ENCODE data around the gene NUDT16L1.

NUDT16L1 gene

GRCh38 chr16:4682084-4682591 lies 11.2 kb upstream of the NUDT16L1 start:
- in situ Hi-C loops (cut with MboI; ENCODE audit: low sequenced_read_pairs), result no loop called here

GRCh38 chr16:4682616-4683254 lies 10.6 kb upstream of the NUDT16L1 start:
- in situ Hi-C loops (cut with MboI; ENCODE audit: low sequenced_read_pairs), result no loop called here

- in situ Hi-C loops (cut with MboI; ENCODE audit: low sequenced_read_pairs), result no loop called here
These were observed 9.9 kb upstream of the NUDT16L1 start for GRCh38 chr16:4683255-4684057.

- in situ Hi-C loops (cut with MboI; ENCODE audit: low sequenced_read_pairs), result no loop called here
These were observed 9.2 kb upstream of the NUDT16L1 start for GRCh38 chr16:4684058-4684715.

DNA sequence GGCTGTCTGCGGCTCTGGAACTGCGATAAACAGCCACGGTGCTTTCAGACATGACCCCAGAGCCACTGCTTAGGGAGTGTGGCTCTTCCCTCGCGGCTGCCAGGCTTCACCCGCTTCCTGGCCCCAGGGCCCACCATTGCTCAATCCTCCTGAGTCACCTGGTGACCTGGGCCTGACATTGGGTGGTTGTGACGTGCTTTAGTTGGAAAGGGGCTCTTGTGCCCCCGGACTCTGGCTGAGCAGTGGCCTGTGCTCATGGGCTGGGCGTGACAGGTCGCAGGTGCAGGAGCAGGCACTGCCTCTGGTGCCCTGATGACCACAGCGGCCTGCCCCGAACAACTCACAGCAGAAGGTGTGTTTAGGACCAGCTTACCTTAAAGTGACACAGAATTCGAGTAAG lies 8.6 kb upstream of the NUDT16L1 start:
- in situ Hi-C loops (cut with MboI; ENCODE audit: low sequenced_read_pairs), result no loop called here

DNA sequence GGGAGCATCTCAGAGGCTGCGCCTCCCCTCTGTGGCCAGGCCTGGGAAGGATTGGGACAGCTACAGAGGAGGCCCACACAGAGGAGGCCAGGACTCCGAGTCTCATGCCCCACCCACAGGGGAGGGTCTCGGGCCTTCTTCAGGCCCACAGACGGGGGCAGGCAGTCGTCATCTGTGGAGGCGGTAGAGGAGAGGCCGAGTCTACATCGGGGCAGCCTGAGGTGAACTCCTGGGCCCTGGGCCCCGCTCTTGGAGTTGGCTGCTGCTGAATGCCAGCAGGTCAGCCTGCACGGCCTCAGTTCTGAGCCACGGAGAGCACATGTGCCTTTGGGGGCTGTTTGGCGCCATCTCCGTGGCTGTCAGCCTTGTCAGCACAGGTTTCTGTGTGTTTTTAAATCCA lies 8.1 kb upstream of the NUDT16L1 start:
- in situ Hi-C loops (cut with MboI; ENCODE audit: low sequenced_read_pairs), result no loop called here

DNA sequence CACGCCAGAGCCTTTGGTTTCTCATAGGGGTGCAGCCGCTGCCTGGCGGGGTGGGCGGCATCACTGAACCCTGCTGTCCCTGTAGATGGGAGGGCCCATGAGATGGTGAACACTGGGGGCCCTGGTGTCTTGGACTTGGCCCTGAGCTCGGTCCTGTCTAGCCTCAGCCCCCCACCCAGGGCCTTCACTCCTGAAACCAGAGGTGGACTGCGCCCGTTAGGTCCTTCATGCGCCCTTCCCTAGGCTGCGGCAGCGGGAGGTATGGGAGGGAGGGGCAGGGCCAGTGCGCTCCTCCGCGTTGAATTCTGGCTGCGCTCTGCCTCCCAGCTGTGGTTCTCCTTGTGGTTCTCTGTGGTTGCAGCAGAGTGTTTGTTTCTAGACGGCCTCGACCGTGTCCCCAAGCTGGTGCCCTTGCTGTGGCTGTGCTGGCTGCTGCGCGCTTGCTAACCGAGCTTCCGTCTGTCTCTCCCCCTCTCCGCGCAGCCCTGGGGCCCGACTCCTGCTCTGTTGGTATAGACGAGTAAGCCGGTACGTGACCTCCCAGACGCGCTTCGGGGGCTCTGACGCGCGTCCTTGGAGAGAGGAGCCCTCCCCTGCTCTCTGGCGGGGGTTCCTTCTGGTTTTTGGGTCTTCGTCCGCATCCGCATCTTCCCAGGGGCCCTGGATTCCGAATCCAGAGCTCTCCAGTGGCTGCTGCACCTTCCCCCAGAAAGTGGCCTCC lies 7.4 kb upstream of the NUDT16L1 start:
- in situ Hi-C loops (cut with MboI; ENCODE audit: low sequenced_read_pairs), result no loop called here

DNA sequence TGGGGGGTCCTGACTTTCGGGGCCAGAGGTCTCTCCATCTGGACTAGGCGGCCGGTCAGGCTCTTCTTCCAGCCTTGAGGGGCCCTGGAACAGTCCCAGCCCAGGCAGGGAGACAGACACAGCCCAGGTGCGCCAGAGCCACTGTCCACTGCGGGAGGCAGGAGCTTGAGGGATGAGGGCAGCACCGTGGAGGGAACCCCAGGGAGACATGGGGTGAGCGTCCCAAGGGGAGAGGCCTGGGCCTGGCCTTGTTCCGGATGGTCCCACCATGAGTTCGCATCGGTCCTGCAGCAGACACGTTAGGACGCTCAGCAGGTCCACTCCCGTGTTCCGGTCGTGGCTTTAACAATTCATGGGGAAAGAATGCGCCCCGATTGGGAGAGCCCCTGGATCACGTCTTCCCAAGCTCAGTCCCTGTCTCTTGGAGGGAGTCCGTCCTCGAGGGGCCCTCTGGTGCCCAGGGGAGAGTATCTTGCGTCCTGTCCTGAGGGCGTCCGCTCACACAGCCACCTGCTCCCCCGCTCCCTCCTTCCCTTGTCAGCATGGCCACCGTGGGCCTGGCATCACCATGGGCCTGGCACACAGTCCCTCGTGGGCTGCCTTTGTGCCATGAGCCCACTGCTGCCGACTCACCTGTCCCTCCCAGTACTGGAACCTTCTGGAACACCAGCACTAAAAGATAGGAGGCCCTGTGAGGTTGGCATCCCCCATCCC lies 6.7 kb upstream of the NUDT16L1 start:
- in situ Hi-C loops (cut with MboI; ENCODE audit: low sequenced_read_pairs), result no loop called here

- in situ Hi-C loops (cut with MboI; ENCODE audit: low sequenced_read_pairs), result no loop called here
These were observed 5.9 kb upstream of the NUDT16L1 start for GRCh38 chr16:4687416-4687815.

DNA sequence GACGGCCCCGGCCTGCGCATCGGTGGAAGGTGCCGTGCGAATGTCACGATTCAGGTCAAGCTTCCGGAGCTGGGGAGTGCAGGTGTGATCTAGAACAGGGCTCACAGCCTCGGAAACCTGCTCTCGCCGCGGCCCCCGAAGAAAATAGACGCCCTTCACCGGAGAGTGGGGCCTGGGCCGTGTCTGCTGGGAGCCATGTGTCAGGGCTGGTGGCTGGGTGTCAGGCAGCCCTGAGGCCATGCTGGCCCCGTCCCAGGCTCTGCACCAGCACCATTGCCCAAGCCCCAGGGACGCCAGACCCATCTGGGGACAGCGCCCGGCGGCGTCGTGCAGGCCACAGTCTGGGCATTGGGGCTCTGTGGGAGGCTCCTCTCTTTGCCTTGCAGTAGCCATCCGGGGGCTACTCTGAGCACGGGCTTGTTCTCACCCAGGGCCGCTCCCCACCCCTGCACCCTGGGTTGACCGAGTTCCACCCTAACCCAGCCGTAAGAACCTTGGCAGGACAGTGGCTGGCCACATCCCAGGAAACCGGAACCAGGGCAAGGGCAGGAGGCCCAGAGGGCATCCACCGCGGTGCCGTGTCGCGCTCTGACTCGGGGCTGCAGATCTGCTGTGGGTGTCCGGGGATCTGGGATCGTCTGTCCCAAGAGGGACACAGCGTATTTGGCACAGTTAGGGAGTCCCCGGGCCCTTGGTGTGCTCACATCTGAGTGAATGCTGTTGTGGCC lies 5.3 kb upstream of the NUDT16L1 start:
- in situ Hi-C loops (cut with MboI; ENCODE audit: low sequenced_read_pairs), result no loop called here

- in situ Hi-C loops (cut with MboI; ENCODE audit: low sequenced_read_pairs), result no loop called here
These were observed 4.7 kb upstream of the NUDT16L1 start for GRCh38 chr16:4688674-4689045.

DNA sequence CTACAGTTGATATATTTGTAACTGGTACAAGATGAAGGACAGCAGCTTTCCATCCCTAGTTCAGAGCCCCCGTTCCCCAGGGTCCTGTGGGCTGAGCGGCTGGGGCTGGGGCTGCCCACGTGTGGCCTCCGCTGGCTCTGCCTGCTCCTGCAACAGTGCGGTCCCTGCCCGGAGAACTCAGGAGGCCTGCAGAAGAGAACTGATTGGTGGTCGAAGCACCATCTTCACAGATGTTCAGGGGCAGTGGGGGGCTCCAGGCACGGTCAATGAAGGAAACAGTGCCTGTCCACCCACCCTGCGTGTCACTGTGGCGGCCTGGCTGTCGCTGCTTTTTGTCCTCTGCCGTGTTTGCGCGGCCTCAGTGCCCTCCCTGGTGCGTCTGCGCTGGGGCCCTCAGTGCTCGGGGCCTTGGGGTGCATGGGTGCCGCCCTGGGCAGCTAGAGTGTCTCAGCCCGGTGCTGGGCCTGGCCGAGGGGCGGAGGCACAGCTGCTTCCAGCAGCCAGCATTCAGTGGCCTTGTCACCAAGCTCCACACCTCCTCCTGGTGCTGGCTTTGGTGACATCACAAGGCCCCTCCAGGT lies 4.2 kb upstream of the NUDT16L1 start:
- in situ Hi-C loops (cut with MboI; ENCODE audit: low sequenced_read_pairs), result no loop called here

DNA sequence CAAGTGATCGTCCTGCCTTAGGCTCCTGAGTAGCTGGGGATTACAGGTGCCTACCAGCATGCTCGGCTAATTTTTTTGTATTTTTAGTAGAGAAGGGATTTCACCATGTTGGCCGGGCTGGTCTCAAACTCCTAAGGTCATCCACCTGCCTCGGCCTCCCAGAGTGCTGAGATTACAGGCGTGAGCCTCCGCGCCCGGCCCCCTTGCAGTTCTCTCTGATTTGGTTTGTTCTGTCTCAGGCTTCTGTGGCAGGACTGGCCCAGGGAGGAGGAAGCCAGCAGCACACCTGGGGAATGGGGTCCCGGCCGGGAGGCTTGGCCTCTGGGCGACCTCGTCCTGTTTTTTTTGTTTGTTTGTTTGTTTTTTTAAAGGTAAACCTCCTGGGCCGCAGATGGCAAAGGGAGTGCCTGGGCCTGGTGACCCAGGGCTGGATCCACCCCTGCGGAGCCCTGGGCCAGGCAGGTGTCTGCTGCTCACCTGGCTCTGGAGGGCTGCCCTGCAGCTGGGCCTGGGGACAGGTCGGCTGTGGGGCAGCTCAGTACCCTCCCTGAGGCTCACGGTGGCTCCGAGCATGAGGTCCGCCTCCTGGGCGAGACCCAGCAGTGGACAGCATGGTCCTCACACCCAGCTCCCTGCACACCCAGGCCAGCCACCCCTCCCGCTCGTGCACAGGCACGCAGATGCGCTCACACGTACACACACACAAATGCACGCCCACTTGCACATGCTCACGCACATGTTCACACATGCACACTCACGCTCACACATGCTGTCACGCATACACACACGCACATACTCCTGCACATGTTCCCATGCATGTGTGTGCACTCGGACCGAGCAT lies 3.3 kb upstream of the NUDT16L1 start:
- in situ Hi-C loops (cut with MboI; ENCODE audit: low sequenced_read_pairs), result no loop called here

GRCh38 chr16:4690946-4691665 lies 2.3 kb upstream of the NUDT16L1 start:
- in situ Hi-C loops (cut with MboI; ENCODE audit: low sequenced_read_pairs), result no loop called here

- in situ Hi-C loops (cut with MboI; ENCODE audit: low sequenced_read_pairs), result no loop called here
These were observed 1.5 kb upstream of the NUDT16L1 start for GRCh38 chr16:4691666-4692412.

DNA sequence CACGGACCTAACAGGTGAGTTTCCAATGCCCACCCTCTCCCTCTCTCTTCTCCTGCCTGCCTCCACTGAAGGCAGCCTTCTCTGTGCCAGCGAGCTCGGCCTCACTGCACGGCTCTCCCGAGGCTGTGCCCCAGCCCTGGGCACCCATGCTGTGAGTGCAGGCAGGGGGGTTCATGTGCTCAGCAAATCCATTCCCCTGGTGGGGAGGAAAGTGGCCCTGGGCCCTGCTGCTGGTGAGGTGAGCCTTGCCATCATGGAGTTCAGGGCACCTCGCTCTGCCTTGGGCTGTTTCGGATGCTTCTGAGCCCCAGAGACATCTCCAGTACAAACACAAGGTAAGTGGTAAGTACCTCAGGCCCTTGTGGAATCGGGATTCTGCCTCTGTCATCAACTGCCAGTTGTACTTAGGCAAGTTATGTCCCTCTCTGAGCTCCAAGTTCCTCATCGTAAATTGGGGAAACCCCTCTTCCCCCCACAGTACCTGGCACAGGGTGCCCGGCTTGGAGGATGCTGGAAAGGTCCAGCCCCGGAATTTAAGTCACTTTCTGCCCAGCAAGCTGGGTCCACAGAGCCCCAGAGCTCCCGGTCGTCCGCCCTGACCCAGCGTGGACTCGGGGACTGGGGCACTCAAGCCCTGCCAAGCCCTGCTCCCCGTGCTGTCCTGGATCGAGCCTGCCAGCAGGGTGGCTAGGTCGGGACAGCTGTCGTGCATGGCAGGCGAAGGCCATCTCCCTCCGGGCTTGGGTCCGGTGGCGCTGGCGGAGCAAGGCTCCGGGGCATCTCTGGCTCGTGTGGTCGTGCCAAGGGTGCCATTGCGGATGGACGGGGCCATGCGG lies 684 bp upstream of the NUDT16L1 start:
- in situ Hi-C loops (cut with MboI; ENCODE audit: low sequenced_read_pairs), result no loop called here

Data from HL-60/S4 treated with phorbol 12-myristate 13-acetate at 8.2 ng/mL for 4 days and 3 days (cell line).